G401.6 (cell line): ENCODE results near the gene GTSE1.
A peak's percentile ranks its signal among the peaks of the same experiment; 100 is the strongest.
"Not testable (repeated sequence)": the region's sequence is repeated elsewhere in the genome, so short reads cannot be mapped to it uniquely, and the experiment has no call there.

Source experiments
- FAIRE-seq: peaks from 2 replicates; lab custom pipeline; 2012; peaks lifted over from hg19 to GRCh38; lab: Jason Lieb, UNC

Gene GTSE1

DNA sequence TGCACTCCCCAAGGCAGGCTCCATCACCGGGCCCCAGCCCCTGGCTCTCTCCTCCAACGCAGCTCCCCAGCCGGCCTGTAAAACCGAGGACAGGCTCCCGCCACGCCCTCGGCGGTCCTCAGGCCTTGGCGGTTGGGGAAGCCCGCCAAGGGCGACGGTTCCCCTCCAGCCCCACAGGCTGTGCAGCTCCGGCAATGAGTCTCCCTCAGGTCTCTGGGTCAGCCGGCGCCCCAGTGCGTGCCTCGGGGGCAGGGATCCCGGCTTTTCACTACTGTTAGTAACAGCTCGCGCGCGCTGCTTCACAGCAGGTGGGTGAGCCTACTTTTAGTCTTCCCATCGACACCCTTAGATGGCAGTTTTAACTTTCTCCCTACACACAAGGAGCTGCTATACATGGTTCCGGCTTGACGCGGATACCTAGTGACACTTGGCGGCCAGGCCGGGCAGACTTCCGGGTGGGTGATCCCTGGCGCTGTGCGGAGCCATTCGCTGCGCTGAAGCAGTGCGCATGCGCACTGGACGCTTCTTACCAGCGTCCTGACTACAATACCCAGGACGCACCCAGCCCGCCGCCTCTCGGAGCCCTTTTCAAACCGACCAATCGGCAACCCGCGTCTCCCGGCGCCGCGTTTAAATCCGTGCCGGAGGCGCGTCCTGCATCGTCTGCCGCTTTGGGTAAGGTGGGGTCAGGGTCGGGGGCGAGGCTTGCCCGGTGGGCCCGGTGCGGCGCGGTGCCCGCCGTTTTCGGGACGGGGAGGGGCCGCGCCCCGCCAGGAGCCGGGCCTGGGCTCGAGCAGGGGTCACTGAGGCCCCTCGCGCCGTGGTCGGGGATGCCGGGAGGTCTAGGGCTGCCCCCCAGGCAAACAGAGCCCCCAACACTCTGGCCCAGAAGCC is at the start of gene GTSE1:
TSS of gene GTSE1 (plus strand) at position 614 of the 894 bp plus-strand sequence. CDS start 531 bp downstream, outside the sequence.
- peak; percentile 97 for FAIRE-seq

DNA sequence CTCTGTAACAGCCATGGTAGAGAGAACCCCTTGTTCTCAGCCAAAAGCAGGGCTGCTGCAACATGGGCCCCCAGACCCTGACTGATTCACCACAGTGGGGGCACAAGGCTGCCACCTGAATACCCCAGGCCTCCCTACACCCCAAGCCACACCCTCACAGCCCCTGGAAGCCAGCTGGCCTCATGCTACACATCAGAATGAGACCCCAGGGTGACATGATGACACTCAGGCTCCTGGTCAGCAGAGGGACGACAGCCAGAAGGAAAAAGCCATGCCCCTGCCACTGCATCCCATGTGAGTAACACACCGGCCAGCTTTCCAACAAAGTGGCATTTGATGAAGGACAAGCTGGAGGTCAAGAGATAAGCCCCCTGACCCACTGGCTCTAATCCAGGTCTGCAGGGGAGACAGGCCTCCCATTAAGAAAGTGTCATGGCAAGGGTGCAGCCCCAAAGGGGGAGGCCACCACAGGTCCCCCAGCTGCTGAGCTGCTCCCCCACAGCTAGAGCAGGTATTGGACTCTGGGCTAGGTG is 49.2 kb upstream of the GTSE1 start:
- no peak for FAIRE-seq

DNA sequence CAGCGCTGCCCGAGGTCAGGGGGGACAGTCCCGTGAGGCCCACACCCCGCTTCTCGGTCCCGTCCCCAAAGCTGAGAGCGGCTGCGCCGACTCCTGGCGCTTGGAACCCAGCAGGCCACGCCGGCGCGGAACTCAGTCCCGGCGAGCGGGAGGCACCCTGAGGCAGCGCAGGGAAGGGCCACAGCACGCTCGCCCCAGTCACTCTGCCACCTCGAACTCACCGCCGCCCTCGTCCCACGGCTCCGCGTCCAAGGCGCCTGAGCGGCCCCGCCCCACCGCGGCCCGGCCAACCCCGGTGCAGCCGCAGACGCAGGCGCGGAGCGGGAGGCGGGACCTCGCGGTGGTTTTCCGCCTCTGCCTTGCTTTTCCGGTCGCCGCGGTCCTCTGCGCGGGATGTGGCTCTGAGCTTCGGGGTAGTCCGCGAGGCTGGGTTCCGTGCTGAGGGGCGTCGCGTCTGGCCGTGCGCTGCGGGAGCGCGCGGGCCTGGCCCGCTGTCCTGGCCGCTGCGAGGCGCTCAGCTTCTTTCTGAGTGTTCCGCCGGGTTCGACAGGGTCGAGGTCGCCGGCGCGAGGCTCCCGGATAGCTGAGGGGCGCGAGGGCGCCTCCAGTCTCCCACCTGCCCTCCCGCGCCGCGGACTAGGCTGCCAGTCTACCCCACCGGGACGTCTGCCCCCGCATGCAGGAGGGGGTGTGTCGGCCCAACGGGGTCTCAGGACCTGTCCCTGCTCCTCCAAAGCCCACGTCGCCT is 46.5 kb upstream of the GTSE1 start, which contains the start of gene CDPF1:
TSS of gene CDPF1 (minus strand) at position 259 of the 748 bp plus-strand sequence. CDS start 2,009 bp downstream, outside the sequence.
- FAIRE-seq: no peak

DNA sequence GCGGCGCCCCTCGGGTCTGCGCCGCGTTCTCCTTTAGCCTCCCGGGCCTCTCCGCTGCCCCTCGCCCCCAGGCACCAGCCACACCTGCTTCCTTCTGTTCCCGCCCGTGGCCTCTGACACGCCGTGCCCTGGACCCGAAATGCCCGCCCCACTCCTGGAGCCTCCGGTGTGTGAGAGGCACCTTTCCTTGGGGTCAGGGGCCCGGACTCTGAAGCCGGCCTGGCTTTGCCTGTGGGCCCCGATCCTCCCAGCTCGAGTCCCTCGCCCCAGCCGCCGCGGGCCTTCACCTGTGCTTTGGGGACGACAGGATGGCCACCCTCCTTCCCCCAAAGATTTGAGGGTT is 45.9 kb upstream of the GTSE1 start:
- FAIRE-seq: no peak

DNA sequence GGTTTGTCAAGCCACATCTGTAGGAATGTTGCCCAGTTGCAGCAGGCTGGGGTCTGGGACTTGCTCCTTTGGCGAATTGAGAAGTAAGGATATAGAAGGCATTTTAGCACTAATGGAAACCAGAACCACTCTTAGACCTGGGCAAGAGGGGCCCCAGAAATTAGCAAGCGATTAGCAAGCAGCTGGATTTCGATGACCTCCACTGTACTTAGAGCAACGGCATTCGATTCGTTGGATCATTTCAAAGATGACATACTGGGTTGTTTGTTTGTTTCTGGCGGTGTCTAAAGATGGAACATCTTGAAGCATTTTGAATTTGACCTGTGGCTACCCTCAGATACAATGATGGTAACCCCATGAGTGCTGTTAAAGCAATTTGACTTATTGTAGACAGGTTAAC is 45.4 kb upstream of the GTSE1 start:
- no peak for FAIRE-seq

GRCh38 chr22:46251816-46252380 is 44.8 kb upstream of the GTSE1 start:
- peak; percentile 56 for FAIRE-seq

DNA sequence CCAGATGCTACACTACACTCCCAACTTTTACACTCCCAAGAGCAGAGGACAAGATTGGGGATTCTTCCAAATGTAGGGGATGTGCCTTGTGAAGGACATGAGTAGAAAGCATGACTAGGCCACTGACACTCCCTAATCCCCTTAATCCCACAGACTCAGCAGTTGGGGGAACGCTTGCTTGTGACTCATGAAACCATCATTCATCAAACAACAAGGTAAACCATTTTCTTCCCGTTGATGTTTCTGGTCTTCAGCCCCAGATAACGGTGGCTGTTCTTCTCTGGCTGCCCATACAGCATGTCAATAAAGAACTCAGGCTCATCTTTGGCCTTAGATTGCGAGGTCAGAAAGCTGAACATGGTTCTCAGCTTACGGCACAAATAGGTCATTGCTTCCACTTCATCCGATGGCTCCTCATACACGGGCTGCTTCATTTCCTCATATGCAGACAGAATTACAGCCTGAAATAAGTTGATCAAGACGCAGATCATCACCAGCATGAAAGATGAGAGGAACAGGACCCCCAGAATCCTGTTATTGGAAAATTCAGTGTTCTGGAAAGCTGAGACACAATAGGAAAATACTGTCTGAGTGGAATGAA is 40.2 kb upstream of the GTSE1 start:
- FAIRE-seq: no peak

GRCh38 chr22:46259374-46259773 is 37.3 kb upstream of the GTSE1 start:
- FAIRE-seq: no peak

DNA sequence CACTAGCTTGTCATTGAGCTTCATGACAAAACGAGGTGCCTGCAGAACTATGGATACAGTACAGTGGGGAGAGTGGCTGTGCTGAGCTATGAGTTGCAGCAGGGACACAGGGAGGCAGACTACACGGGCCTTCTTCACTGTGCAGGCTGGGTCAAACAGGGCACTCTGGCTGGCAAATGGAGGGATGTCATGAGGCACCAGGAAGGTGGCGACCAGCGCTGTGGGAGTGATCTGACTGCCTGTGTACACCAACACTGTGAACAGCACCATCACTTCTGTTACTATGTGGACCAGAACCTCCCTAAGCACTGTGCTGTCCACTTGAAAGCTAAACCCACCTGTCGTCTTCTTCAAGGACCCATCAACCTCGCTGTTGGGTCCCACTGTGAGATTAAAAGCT is 36.6 kb upstream of the GTSE1 start:
- no peak for FAIRE-seq

DNA sequence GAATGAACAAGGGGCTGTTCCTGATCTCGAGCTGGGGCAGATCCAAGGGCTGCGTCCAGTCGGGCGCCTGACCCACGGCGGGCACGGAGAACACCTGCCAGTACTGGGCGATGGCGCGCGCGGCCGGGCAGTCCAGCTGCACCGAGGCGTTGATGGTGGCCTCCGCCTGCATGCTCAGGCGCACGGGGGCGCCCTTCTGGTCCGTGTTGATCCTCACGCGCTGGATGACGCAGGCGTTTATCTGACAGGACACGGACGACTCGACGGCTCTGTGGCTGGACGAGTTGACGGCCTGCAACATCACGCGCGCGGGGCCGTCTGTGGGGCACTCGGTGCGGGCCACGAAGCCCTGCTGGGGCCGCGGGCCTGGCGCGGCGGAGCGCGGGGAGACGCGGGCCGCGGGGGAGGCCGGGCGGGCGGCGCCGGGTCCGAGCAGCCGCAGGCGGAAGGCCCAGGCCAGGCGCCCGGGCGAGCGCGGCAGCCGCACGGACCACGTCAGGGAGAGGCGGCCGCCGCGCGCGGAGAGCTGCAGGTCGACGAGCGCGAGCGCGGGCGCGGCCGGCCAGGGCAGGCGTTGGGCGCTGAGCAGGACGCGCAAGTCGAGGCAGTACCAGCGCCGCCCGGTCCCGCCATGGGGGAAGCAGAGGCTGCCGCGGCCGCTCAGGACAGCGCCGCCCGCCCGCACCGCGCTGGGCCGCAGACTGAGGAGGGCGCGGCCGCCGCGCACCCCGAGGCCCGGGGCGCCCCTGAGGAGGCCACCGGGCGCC is 34.0 kb upstream of the GTSE1 start:
- FAIRE-seq: no peak

DNA sequence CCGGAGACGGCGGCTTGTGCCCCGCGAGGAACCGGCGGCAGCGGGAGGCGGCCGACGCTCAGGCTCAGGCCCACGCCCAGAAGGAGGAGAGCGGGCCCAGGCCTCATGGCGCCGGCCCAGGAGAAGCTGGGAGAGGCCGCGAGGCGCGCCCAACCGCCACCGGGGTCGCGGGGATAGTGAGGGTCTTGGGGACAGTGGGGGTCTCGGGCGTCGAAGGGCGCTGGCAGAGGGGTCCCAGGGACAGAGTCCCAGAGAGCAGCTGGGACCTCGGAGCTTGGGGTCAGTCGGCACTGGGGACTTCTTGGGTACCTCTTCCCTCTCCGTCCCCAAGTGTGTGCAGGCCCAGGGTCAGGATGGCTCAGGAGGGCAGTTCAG is 33.5 kb upstream of the GTSE1 start, which contains the start of gene PKDREJ:
TSS of gene PKDREJ (minus strand) at position 128 of the 375 bp plus-strand sequence. CDS start at position 107, 21 bp downstream.
- FAIRE-seq: no peak

DNA sequence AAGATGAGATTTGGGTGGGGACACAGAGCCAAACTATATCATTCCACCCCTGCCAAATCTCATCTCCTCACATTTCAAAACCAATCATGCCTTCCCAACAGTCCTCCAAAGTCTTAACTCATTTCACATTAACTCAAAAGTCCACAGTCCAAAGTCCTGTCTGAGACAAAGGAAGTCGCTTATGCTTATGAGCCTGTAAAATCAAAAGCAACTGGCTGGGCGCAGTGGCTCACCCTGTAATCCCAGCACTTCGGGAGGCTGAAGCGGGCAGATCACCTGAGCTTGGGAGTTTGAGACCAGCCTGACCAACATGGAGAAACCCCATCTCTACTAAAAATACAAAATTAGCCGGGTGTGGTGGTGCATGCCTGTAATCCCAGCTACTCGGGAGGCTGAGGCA is 32.1 kb upstream of the GTSE1 start:
- not testable (repeated sequence) for FAIRE-seq

GRCh38 chr22:46265627-46266026 is 31.0 kb upstream of the GTSE1 start:
- not testable (repeated sequence) for FAIRE-seq

- FAIRE-seq: peak; percentile 6
Observed at GRCh38 chr22:46267431-46268279, 29.0 kb upstream of the GTSE1 start, which contains the start of gene TTC38. Gene TTC38, plus strand, starts transcription at chr22:46268008. Its CDS starts 32 bp downstream, at chr22:46268040.

DNA sequence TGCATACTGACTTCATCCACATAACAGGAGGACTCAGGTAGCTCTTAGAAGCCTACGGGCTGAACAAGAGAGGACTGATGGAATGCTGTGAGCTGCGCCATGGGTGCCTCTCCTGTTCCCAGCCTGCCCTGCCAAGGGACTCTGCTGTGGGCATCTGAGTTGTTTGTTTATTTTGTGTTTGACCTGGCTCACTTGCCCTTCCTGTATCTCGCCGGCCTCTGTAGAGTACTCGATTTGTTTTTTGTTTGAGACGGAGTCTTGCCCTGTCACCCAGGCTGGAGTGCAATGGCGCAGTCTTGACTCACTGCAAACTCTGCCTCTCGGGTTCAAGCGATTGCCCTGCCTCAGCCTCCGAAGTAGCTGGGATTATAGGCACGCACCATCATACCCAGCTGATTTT is 27.1 kb upstream of the GTSE1 start:
- no peak for FAIRE-seq

DNA sequence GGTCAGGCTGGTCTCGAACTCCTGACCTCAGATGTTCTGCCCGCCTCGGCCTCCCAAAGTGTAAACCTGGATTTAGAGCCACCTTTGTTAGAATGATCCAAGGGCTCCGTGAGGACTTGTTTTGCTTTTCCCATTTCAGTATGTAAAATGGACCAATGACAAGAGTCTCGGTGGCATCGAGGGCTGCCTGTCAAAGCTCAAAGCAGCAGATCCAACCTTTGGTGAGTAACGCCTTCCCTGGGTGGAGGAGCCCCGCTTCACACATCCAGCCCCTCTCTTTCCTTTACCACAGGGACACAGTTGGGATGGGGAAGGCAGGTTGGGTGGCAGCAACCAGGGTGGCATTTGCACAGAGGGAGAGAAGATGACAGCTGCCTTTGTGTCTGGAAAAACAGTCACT is 24.5 kb upstream of the GTSE1 start:
- no peak for FAIRE-seq

DNA sequence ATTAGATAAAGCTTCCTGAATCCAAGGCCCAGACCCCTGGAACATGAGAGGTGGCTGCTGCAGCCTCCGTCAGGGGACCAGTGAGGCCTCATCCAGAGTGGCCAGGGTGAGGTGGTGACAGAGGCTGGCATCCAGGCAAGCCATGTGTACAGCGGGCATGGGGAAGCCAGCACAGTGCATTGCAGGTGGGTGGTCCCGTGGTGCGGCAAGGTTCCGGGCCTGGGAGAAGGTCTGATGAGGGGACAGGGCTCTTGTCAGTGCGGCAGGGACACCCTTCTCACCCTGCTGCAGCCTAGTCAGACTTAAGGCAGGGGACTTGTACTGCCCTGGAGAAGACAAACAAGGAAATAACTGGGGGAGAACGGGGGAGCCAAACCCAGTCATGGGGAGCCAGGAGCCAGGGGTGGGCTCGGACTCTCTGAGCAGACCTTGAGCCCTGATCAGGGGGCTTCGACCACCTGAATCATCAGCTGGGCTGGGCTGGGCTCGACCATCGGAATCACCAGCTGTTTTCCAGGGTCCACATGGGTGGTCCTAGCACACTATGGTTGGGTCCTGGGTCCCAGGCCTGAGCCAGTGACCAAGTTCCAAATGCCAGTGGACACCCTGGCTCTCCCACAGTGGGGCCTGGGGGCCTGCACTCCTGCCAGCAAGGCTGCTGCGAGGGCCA is 23.8 kb upstream of the GTSE1 start:
- no peak for FAIRE-seq

GRCh38 chr22:46273432-46274148 is 23.1 kb upstream of the GTSE1 start:
- no peak for FAIRE-seq

GRCh38 chr22:46274381-46274780 is 22.3 kb upstream of the GTSE1 start:
- no peak for FAIRE-seq
